Inflammatory macrophage (primary cell): Measurements from ENCODE around the gene ZNF646.

Experiments
- DNase-seq, 2 donors: peaks; one replicate each; pipeline ENCODE4 v3.0.0-alpha.2; 2020 to 2022
- total RNA-seq, 18 experiments: gene quantifications; one replicate each; lab custom pipeline; 2026; ENCODE audit warnings: mixed read lengths in 6 of 18, inconsistent platforms in 2 of 18; lab: John Stamatoyannopoulos, UW

The ZNF646 gene
- total RNA-seq = 15.0 to 65.5 (median 33.4) reads per million in 18 experiments

GRCh38 chr16:31073970-31074813, at the start of gene ZNF646, which contains the start of gene ZNF668:
Gene ZNF646, plus strand, starts transcription at chr16:31074422. Its CDS starts 1,903 bp downstream, at chr16:31076325.
Gene ZNF668, minus strand, starts transcription at chr16:31074240. Its CDS starts 9,781 bp downstream, at chr16:31064459.
- peak; percentile 100 for DNase-seq

DNA sequence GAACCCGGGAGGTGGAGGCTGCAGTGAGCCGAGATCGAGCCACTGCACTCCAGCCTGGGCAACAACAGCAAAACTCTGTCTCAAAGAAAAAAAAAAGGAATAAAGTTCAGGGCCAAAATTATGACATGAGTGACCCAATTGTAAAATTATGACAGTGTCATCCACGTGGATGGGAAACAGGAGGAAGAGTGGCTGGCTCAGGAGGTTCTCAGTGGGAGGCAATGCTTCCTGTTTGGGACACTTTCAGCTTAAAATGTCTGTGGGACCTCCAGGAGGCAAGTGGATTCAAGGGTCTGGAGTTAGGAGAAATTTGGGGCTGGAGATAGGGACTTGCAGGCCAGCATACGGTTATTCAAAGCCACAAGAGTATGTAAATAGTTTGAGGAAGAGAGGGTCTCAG, 48.9 kb upstream of the ZNF646 start:
- DNase-seq = peak; percentile 92 to 94

DNA sequence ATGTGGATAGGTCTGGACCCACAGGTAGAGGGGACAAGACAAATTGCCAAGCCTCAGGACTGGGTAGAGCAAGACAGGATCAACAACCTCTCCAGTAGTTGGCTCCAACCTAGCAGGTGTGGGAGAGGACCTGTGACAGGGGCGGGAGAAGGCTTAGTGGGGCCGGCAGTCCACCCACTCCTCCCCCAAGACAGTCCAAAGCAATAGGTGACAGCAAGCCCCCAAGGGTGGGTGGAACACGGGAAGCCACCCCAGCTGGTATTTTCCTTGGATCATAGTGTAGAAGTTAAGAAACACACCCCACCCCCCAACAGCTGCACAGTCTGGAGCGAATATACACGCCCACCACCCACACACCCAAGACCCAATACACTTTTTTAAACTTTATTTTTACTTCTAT, 45.0 kb upstream of the ZNF646 start:
- DNase-seq = no peak

DNA sequence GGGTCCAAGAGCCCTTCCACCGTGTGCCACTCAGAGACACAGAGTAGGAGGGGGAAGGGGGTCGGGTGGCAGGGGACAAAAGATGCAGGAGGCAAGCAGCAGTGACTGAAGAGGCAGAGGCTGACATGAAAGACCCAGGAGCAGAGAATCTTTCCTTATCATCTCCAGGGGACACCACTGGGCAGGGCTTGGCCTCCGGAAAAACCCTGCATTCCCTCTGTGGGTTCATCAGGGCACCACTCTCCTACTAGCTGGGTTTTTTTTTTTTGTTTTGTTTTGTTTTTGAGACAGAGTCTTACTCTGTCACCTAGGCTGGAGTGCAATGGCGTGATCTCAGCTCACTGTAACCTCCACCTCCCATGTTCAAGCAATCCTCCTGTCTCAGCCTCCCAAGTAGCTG, 42.9 kb upstream of the ZNF646 start:
- DNase-seq = no peak

DNA sequence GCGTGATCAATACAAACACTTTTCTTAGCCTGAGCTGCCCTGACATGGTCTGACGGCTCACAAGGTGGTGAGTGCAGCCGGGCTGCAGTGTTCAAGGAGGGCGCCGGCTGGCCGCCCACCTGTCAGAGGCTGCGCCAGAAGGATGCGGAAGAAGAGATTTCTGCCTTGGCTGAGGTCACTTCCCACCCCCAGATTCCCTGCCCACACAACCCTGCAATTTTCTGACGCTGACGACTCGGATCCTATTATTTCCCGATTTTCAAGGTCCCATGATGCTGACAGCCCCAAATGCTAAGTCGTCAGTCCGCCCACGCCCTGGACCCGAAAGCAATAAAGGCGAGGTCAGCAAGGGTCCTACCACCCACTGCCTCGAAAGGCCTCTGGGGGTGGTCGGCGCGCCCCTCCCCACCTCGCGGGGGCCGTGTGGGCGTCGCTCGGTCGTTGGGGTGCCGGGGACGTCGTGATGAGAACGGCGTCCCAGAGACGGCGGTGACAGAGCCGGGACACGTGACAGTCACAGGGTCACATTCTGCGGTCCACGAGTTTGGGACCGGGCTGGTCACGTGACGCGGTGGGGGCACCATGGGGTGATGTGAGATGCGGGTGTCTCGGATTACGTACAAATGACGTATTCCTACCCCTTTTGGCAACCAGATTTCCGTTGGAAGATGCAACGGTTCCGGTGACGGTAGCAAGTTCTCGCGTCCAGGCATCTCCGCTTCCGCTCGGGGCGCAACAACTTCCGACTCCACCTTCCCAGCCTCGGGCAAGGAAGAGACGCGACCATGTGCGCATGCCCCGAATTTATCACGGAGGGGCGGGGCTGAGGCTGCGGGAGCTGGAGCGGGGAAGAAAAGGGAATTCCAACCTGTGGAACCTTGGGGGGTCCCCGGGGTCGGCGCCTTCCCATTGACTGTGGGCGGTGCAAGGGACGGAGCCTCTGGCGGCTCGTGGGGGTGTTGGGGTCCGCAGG, 41.2 kb upstream of the ZNF646 start, which contains the start of gene STX4:
Gene STX4, plus strand, starts transcription at position 823 of the 973 bp plus-strand sequence. CDS start 248 bp downstream, outside the sequence.
- DNase-seq = peak; percentile 99 to 100

GRCh38 chr16:31033709-31034492, 40.3 kb upstream of the ZNF646 start:
- DNase-seq = peak; percentile 82 to 89

- DNase-seq = peak; percentile 55 to 70
Observed at GRCh38 chr16:31036691-31037090, 37.5 kb upstream of the ZNF646 start.

- no peak for DNase-seq
Observed at GRCh38 chr16:31038993-31039392, 35.2 kb upstream of the ZNF646 start.

DNA sequence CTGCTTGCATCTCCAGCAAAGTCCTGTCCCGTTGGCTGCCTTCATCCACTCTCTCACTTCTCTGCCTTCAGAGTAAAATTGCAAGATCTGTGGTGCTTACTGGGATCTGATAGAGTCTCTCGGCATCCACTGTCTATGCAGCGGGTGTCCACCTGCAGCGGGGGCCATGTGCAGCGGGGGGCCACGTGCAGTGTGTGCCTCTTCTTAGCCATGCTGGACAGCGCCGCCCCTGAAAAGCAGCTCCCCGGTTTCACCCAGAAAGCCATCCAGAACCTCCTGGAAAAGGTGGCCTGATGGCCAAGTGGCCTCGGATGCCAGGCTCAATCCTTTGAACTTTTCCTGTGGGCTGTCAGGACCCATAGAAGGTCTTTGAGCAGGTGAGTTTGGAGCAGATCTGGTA, 31.4 kb upstream of the ZNF646 start:
- no peak for DNase-seq

DNA sequence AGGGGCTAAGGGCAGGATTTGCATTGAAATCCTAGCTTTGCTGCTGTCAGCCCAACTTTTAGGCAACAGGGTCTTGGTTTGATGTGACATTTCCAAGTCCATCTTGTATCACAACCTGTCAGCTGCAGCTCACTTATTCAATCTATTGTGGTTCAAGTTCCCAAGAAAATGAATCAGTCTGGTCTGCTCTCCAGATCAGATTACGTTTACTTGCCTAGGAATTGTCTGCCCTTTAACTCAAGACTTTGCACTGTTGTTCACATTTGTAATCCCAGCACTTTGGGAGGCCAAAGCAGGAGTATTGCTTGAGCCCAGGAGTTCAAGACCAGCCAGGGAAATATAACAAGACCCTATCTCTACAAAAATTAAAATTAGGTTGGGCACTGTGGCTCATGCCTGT, 30.9 kb upstream of the ZNF646 start:
- DNase-seq = no peak

GRCh38 chr16:31043898-31044481, 30.2 kb upstream of the ZNF646 start:
- DNase-seq = no peak

GRCh38 chr16:31050280-31051030, 23.8 kb upstream of the ZNF646 start:
- DNase-seq = no peak

- DNase-seq = peak; percentile 92 to 93
Observed at GRCh38 chr16:31052114-31052513, 22.1 kb upstream of the ZNF646 start.

GRCh38 chr16:31055613-31056012, 18.6 kb upstream of the ZNF646 start:
- DNase-seq = no peak

GRCh38 chr16:31061126-31061812, 13.0 kb upstream of the ZNF646 start:
- no peak for DNase-seq

GRCh38 chr16:31061813-31062440, 12.3 kb upstream of the ZNF646 start:
- no peak for DNase-seq

DNA sequence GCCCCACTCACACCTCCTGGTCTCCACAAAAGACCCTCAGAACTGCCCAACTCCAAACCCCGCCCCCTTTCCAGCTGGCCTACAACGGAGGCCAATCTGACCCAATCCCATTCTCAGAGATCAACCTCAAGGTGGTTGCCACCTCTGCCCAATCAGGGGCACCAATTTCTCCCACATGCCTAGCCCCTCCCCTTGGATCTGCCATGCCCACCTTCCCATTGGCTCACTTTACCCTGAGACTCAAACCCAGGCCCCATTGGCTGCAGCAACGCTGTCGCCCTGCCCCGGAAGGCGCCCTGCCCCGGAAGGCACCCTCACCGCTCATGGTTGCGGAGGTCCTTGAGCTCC, 10.8 kb upstream of the ZNF646 start:
- DNase-seq = no peak

DNA sequence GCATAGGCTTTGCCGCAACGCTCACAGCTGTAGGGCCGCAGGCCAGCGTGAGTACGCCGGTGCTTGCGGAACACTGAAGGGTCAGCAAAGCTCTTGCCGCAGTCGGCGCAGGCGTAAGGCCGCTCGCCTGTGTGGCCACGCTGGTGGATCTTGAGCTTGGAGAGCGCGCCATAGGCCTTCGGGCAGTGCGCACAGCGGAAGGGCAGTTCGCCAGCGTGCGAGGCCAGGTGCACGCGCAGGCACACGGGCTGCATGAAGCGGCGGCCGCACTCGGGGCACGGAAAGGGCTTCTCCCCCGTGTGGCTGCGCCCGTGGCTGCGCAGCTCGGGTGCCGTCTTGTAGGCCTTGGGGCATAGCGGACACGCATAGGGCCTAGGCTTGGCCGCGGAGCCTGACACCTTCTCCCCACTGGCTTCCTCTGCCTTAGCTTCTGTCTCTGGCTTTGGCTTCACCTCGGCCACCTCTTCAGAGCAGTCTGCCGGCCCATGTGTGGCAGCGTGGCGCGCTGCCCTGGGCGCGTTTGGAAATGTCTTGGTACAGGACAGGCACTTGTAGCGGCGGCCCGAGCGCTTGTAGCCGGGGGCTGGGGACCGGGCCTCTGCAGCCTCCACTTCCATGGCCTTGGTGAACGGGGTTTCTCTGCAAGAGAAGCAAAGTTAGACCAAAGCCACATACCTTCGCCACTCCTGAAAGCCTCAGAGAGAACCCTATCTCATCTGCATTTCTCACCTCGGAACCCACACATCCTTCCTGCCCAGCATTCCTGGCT, 10.2 kb upstream of the ZNF646 start:
- DNase-seq = no peak

DNA sequence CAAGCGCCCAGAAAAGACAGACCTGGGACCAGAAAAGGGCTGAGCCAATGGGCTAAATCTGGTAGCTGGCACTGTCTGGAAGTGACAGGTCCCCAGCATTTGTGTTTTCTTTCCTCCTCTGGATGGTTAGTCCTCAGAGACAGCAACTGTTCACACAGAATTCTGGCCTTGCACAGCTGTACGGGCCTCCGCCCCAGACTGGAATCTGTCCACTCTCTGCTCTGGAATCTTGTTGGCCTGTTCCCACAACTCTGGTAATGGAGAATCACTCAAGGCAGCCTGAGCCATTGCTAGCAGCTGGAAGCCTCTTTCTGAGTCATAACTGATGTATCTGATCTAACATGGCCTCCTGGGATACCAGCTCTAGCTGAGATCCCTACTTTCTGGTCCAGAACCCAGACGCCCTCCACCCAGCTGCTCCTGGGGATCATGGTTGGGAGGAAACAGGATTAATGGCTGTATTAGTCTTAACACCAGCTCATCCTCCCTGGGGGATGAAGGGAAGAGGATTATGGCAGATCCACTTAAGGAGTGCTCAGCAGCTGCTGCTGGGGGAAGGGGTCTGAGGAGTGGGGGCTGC, 9.2 kb upstream of the ZNF646 start:
- DNase-seq = no peak
